MM.1S (cell line): ENCODE data around the gene WIZ.

Experiments used
- CTCF ChIP-seq: fragments of 300-600 bp; sonication (generic); IDR thresholded peaks from 2 replicates; pipeline ENCODE4 v1.5.1; 2016; ENCODE audit warnings: antibody characterized with exemption, low read length, mixed read lengths
- EZH2 ChIP-seq: fragments of 300-600 bp; sonication (generic); optimal IDR thresholded peaks from 2 replicates; pipeline ENCODE3; 2017; ENCODE audit warnings: low read depth, mild to moderate bottlenecking, antibody characterized with exemption, low read length, mixed read lengths

GRCh38 chr19:15399234-15399515, 50.6 kb downstream of the WIZ start:
- TF ChIP-seq CTCF: no peak
- no peak for TF ChIP-seq EZH2
